Endothelial cell of umbilical vein (primary cell): Measurements from ENCODE around the gene TPH2.

ENCODE experiments used
- EZH2 ChIP-seq: IDR thresholded peaks from 2 replicates; pipeline ENCODE4 v1.6.1; 2012; ENCODE audit warnings: borderline replicate concordance, low read depth, mild to moderate bottlenecking, moderate library complexity, low read length, inconsistent platforms; ENCODE audit not compliant: severe bottlenecking
- GATA2 ChIP-seq: IDR thresholded peaks from 2 replicates; pipeline ENCODE4 v1.7.0; 2011; ENCODE audit warnings: low read depth, mild to moderate bottlenecking, moderate library complexity, mixed read lengths, low read length; ENCODE audit not compliant: insufficient read length, insufficient read depth
- POLR2A ChIP-seq: IDR thresholded peaks from 2 replicates; pipeline ENCODE4 v1.6.1; 2012; ENCODE audit warnings: low read depth, mild to moderate bottlenecking, control low read depth, low read length
- TF ChIP-seq, protein P1 (sequence below), 2 donors: IDR thresholded peaks; 1 replicate in 1 of 2; 2 replicates in 1 of 2; pipeline ENCODE4 v1.5.1; 2011; ENCODE audit warnings: low read length in 2 of 2, mild to moderate bottlenecking in 2 of 2, moderate library complexity in 2 of 2, control low read depth in 1 of 2, inconsistent platforms in 1 of 2, low read depth in 1 of 2; ENCODE audit not compliant: insufficient read depth in 1 of 2; ENCODE audit errors: extremely low read depth in 1 of 2

- TF ChIP-seq, protein P1, sequence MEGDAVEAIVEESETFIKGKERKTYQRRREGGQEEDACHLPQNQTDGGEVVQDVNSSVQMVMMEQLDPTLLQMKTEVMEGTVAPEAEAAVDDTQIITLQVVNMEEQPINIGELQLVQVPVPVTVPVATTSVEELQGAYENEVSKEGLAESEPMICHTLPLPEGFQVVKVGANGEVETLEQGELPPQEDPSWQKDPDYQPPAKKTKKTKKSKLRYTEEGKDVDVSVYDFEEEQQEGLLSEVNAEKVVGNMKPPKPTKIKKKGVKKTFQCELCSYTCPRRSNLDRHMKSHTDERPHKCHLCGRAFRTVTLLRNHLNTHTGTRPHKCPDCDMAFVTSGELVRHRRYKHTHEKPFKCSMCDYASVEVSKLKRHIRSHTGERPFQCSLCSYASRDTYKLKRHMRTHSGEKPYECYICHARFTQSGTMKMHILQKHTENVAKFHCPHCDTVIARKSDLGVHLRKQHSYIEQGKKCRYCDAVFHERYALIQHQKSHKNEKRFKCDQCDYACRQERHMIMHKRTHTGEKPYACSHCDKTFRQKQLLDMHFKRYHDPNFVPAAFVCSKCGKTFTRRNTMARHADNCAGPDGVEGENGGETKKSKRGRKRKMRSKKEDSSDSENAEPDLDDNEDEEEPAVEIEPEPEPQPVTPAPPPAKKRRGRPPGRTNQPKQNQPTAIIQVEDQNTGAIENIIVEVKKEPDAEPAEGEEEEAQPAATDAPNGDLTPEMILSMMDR (IDR thresholded peaks at IDR 0.05; ENCODE audit: extremely low read depth in 1 of 2, insufficient read depth in 1 of 2, low read depth in 1 of 2, low read length in 2 of 2), result no peak
- no peak for TF ChIP-seq GATA2
- TF ChIP-seq POLR2A, result no peak
- no peak for TF ChIP-seq EZH2
These were observed 16.2 kb downstream of the TPH2 start for GRCh38 chr12:71954861-71955260.
